Common myeloid progenitor, CD34-positive (primary cell): Measurements from ENCODE around the gene FOXK2.
"Not testable (repeated sequence)": the region's sequence is repeated elsewhere in the genome, so short reads cannot be mapped to it uniquely, and the experiment has no call there.

ENCODE experiments used
- CTCF ChIA-PET: fragments of 350-600 bp; sonication (Branson Sonifier 250); formaldehyde crosslinking; loops from one replicate; lab custom pipeline; 2021; ENCODE audit warnings: antibody characterized with exemption; lab: Charles Lee
- POLR2A ChIA-PET: fragments of 350-600 bp; sonication (Branson Sonifier 250); formaldehyde crosslinking; loops from one replicate; lab custom pipeline; 2021; ENCODE audit warnings: antibody characterized with exemption; lab: Charles Lee
- DNase-seq, 3 donors: peaks; one replicate each; pipeline versions ENCODE4 v3.0.0 to v3.0.0-alpha.2; 2013
- H3K27ac ChIP-seq, 2 experiments: 1 replicate in 1 of 2; 2 replicates in 1 of 2; pipeline ENCODE4 v1.7.0; 2013; ENCODE audit warnings: inconsistent platforms in 2 of 2, low read length in 2 of 2, mild to moderate bottlenecking in 2 of 2, low read depth in 1 of 2, moderate library complexity in 1 of 2; ENCODE audit not compliant: severe bottlenecking in 2 of 2, insufficient read depth in 1 of 2, poor library complexity in 1 of 2
- H3K27me3 ChIP-seq, 5 experiments: replicated peaks in 2 of 5; 1 replicate in 3 of 5; 2 replicates in 2 of 5; pipeline versions ENCODE4 v1.6.1 to v1.7.0; 2013; ENCODE audit warnings: low read length in 4 of 5, mild to moderate bottlenecking in 2 of 5, moderate library complexity in 2 of 5, inconsistent platforms in 1 of 5; ENCODE audit not compliant: insufficient read depth in 5 of 5, control insufficient read depth in 4 of 5
- H3K36me3 ChIP-seq, 4 experiments: 1 replicate in 2 of 4; 2 replicates in 2 of 4; pipeline versions ENCODE4 v1.6.1 to v1.7.0; 2013; ENCODE audit warnings: low read length in 3 of 4, control low read depth in 1 of 4, mild to moderate bottlenecking in 1 of 4; ENCODE audit not compliant: control insufficient read depth in 4 of 4, insufficient read depth in 4 of 4
- H3K4me1 ChIP-seq, 4 experiments: 1 replicate in 3 of 4; 2 replicates in 1 of 4; pipeline versions ENCODE4 v1.6.1 to v1.7.1; 2013; ENCODE audit warnings: low read length in 3 of 4, mild to moderate bottlenecking in 3 of 4, control low read depth in 1 of 4, inconsistent platforms in 1 of 4, moderate library complexity in 1 of 4; ENCODE audit not compliant: control insufficient read depth in 4 of 4, insufficient read depth in 4 of 4; ENCODE audit errors: control extremely low read depth in 1 of 4
- H3K4me3 ChIP-seq, 7 experiments: 1 replicate in 4 of 7; 2 replicates in 3 of 7; pipeline versions ENCODE4 v1.5.1 to v1.7.0; 2013; ENCODE audit warnings: mild to moderate bottlenecking in 7 of 7, low read length in 6 of 7, moderate library complexity in 6 of 7, inconsistent platforms in 2 of 7, low read depth in 2 of 7, control low read depth in 1 of 7; ENCODE audit not compliant: insufficient read depth in 4 of 7, control insufficient read depth in 1 of 7; ENCODE audit errors: extremely low read depth in 1 of 7
- H3K9me3 ChIP-seq, 5 experiments: 1 replicate in 4 of 5; 2 replicates in 1 of 5; pipeline versions ENCODE4 v1.6.1 to v1.7.1; 2013; ENCODE audit warnings: low read length in 4 of 5, mild to moderate bottlenecking in 2 of 5, inconsistent platforms in 1 of 5, low read depth in 1 of 5, moderate library complexity in 1 of 5; ENCODE audit not compliant: control insufficient read depth in 4 of 5, insufficient read depth in 2 of 5; ENCODE audit errors: control extremely low read depth in 1 of 5
- WGBS: methylation state at CpG from one replicate; pipeline ENCODE4 v1.1.5; 2013; ENCODE audit not compliant: insufficient coverage; 5-methylcytosine and 5-hydroxymethylcytosine counted together

Gene FOXK2

DNA sequence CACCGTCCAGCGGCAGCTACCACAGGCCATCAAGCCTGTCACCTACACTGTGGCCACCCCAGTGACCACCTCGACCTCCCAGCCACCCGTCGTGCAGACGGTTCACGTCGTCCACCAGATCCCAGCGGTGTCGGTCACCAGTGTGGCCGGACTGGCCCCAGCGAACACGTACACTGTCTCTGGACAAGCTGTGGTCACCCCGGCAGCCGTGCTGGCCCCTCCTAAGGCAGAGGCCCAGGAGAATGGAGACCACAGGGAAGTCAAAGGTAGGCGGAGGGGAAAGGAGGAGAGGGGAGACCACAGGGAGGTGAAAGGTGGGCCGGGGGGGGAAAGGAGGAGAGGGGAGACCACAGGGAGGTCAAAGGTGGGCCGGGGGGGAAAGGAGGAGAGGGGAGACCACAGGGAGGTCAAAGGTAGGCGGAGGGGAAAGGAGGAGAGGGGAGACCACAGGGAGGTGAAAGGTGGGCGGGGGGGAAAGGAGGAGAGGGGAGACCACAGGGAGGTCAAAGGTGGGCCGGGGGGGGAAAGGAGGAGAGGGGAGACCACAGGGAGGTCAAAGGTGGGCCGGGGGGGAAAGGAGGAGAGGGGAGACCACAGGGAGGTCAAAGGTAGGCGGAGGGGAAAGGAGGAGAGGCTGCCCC, 66.5 kb downstream of the FOXK2 start:
- WGBS: 91% methylated on average over 18 of the region's 23 CpGs
- CTCF ChIA-PET, H3K27me3 ChIP-seq, H3K4me3 ChIP-seq, H3K9me3 ChIP-seq, H3K27ac ChIP-seq: not testable (repeated sequence)
- Histone ChIP-seq H3K36me3 (peaks cover 7 to 63% (median 46%) of the 10 kb centered on the region in 4 experiments), H3K4me1 (peaks cover 0 to 33% (median 26%) of the 10 kb centered on the region in 4 experiments)
- POLR2A ChIA-PET: interaction anchor here (0.7 kb wide), 1 partner anchor 32 kb away, joined by 3 read pairs; no protein-coding TSS in a partner anchor
- peak in 2 of 3 donors; percentile 10 to 85 for DNase-seq

DNA sequence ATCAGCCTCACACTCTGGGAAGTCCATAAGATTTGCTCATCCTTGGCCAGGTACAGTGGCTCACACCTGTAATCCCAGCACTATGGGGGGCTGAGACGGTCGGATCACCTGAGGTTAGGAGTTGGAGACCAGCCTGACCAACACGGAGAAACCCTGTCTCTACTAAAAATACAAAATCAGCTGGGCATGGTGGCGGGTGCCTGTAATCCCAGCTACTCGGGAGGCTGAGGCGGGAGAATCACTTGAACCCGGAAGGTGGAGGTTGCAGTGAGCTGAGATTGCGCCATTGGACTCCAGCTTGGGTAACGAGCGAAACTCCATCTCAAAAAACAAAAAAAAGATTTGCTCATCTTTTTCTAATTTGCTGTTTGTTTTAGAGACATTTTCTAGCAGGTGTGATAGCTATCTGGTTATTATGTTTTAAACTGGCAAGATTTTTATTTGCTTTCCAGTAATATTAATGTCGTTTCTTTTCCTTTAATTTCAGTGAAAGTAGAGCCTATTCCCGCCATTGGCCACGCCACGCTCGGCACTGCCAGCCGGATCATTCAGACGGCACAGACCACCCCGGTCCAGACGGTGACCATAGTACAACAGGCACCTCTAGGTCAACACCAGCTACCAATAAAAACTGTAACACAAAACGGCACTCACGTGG, 67.2 kb downstream of the FOXK2 start:
- CTCF ChIA-PET: no interaction called here
- POLR2A ChIA-PET: no interaction called here
- peaks cover 5 to 39% (median 33%) of the 10 kb centered on the region in 4 experiments for H3K4me1 ChIP-seq
- 93% methylated on average over 13 of the region's 21 CpGs for WGBS
- no peak overlapping the region for H3K4me3 ChIP-seq
- H3K36me3 ChIP-seq: peaks cover 7 to 64% (median 46%) of the 10 kb centered on the region in 4 experiments
- no peaks in the 10 kb centered on the region for H3K9me3 ChIP-seq
- no peaks in the 10 kb centered on the region for H3K27me3 ChIP-seq
- H3K27ac ChIP-seq: peak overlapping the region in 1 of 2 experiments; percentile 6
- peak in 1 of 3 donors; percentile 27 for DNase-seq

GRCh38 chr17:82587234-82588086, 67.9 kb downstream of the FOXK2 start:
- Histone ChIP-seq H3K9me3 (no peaks in the 10 kb centered on the region), H3K27ac (peak overlapping the region in 1 of 2 experiments; percentile 6), H3K36me3 (peaks cover 6 to 57% (median 42%) of the 10 kb centered on the region in 4 experiments), H3K4me3 (no peak overlapping the region), H3K4me1 (peaks cover 12 to 47% (median 40%) of the 10 kb centered on the region in 4 experiments), H3K27me3 (no peaks in the 10 kb centered on the region)
- WGBS: 77% methylated on average over 31 of the region's 47 CpGs
- ChIA-PET POLR2A (no interaction called here), CTCF (no interaction called here)
- peak; percentile 39 to 83 (median 74) for DNase-seq

DNA sequence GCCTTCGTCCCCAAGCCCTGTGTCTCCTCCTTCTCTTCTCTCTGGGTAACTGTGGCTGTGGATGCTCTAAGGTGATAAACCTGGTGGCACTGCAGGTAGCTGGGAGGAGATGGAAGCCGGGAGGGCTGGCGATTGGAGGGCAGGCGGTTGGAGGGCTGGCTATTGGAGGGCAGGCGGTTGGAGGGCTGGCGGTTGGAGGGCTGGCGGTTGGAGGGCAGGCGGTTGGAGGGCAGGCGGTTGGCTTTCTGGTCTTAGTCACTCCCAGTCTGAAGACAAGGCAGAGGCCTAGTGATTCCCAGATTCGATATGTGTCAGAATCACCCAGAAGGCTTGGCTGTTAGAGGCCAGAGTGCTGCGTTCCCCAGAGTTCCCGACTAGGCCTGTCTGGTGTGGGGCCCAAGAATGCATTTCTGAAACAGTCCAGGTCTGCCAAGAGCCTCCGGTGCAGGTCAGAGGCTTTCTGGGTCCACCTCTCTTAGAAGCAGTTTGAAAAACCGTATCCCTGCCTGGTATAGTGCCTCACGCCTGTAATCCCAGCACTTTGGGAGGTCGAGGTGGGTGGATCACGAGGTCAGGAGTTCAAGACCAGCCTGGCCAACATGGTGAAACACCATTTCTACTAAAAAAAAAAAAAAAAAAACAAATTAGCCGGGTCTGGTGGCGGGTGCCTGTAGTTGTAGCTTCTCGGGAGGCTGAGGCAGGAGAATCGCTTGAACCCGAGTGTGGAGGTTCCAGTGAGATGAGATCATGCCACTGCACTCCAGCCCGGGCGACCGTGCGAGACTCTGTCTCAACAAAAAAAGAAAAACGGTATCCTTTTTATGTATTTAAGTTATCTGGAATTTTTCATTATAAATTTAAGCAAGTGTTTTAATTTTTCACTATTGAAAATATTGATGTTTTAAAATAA, 69.0 kb downstream of the FOXK2 start:
- CTCF ChIA-PET: interaction anchor here (1.2 kb wide), 1 partner anchor 15 kb away, joined by 3 read pairs; no protein-coding TSS in a partner anchor
- H3K9me3 ChIP-seq: no peaks in the 10 kb centered on the region
- WGBS: 99% methylated on average over 19 of the region's 27 CpGs
- peaks cover 14 to 56% (median 48%) of the 10 kb centered on the region in 4 experiments for H3K4me1 ChIP-seq
- POLR2A ChIA-PET: no interaction called here
- no peak overlapping the region for H3K4me3 ChIP-seq
- H3K27ac ChIP-seq: peak overlapping the region in 1 of 2 experiments; percentile 34
- peaks cover 4 to 49% (median 33%) of the 10 kb centered on the region in 4 experiments for H3K36me3 ChIP-seq
- no peaks in the 10 kb centered on the region for H3K27me3 ChIP-seq
- DNase-seq: no peak

DNA sequence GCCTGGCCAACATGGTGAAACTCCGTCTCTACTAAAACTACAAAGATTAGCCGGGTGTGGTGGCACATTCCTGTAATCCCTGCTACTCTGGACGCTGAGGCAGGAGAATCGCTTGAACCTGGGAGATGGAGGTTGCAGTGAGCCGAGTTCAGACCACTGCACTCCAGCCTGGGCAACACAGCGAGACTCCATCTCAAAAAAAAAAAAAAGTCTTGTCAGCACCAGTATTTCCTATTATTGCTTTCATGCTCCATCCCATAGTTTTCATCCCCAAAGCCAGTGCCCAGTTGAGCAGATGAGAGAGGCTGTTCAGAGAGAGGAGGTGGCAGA, 70.3 kb downstream of the FOXK2 start:
- ChIA-PET POLR2A (no interaction called here), CTCF (interaction anchor here (1.2 kb wide), 1 partner anchor 14 kb away, joined by 3 read pairs; no protein-coding TSS in a partner anchor)
- H3K27ac ChIP-seq: no peak overlapping the region
- H3K4me3 ChIP-seq: no peak overlapping the region
- H3K4me1 ChIP-seq: peaks cover 16 to 67% (median 59%) of the 10 kb centered on the region in 4 experiments
- no peak for DNase-seq
- peaks cover 2 to 41% (median 21%) of the 10 kb centered on the region in 4 experiments for H3K36me3 ChIP-seq
- 97% methylated on average over 4 of the region's 6 CpGs for WGBS
- no peaks in the 10 kb centered on the region for H3K27me3 ChIP-seq
- H3K9me3 ChIP-seq: no peaks in the 10 kb centered on the region

- ChIA-PET CTCF (no interaction called here), POLR2A (no interaction called here)
- no peak overlapping the region for H3K4me3 ChIP-seq
- H3K27ac ChIP-seq: peak overlapping the region in 1 of 2 experiments; percentile 80
- DNase-seq: no peak
- no peaks in the 10 kb centered on the region for H3K27me3 ChIP-seq
- no peaks in the 10 kb centered on the region for H3K9me3 ChIP-seq
- peaks cover 16 to 69% (median 60%) of the 10 kb centered on the region in 4 experiments for H3K4me1 ChIP-seq
- H3K36me3 ChIP-seq: peaks cover 2 to 41% (median 21%) of the 10 kb centered on the region in 4 experiments
- 100% methylated on average over 5 of the region's 6 CpGs for WGBS
Observed at GRCh38 chr17:82590216-82590615, 70.7 kb downstream of the FOXK2 start.
